WTC11 (cell line): ENCODE results near the gene NCMAP. TPM values are rescaled to one million over a fixed set of nuclear protein-coding genes. Genes with fewer than 3 reads are reported as not detected.

Experiments used
- ATAC-seq: fragments of 200-7000 bp; cut with Tn5 transposase; 2 replicates; pipeline ENCODE4 v1.10.0; 2021; ENCODE audit warnings: mild to moderate bottlenecking, moderate library complexity
- CTCF ChIA-PET: fragments of 300-600 bp; sonication (Branson Sonifier 250); formaldehyde crosslinking; loops from one replicate; lab custom pipeline; 2021; ENCODE audit warnings: antibody characterized with exemption; lab: Charles Lee
- POLR2A ChIA-PET: fragments of 350-600 bp; sonication (Branson Sonifier 250); formaldehyde crosslinking; loops from one replicate; lab custom pipeline; 2021; ENCODE audit warnings: antibody characterized with exemption; lab: Charles Lee
- DNase-seq: peaks from one replicate; pipeline ENCODE4 v3.0.0; 2021; ENCODE audit warnings: low spot score
- H3K27ac Mint-ChIP-seq: 2 replicates; pipeline ENCODE4 v1.8.0; 2021; ENCODE audit warnings: mixed read lengths
- H3K27me3 Mint-ChIP-seq: 2 replicates; pipeline ENCODE4 v1.8.0; 2021; ENCODE audit warnings: low read depth, mild to moderate bottlenecking, moderate library complexity, mixed read lengths
- H3K36me3 Mint-ChIP-seq: 2 replicates; pipeline ENCODE4 v1.8.0; 2021; ENCODE audit warnings: mixed read lengths
- H3K4me1 Mint-ChIP-seq: 2 replicates; pipeline ENCODE4 v1.8.0; 2022; ENCODE audit warnings: mixed read lengths
- H3K4me3 Mint-ChIP-seq: 2 replicates; pipeline ENCODE4 v1.8.0; 2021; ENCODE audit warnings: mild to moderate bottlenecking, moderate library complexity, mixed read lengths
- H3K9me3 Mint-ChIP-seq: 2 replicates; pipeline ENCODE4 v1.8.0; 2021; ENCODE audit warnings: mixed read lengths
- ATF1 ChIP-seq: sonication (generic); formaldehyde crosslinking; IDR thresholded peaks from 2 replicates; pipeline ENCODE4 v1.8.1; 2023; ENCODE audit warnings: mild to moderate bottlenecking, moderate library complexity, missing genetic modification reagents
- ESRRA ChIP-seq: sonication (generic); formaldehyde crosslinking; IDR thresholded peaks from 2 replicates; pipeline ENCODE4 v1.8.1; 2022; ENCODE audit warnings: mild to moderate bottlenecking, missing genetic modification reagents, borderline replicate concordance
- ETV6 ChIP-seq: sonication (generic); formaldehyde crosslinking; IDR thresholded peaks from 2 replicates; pipeline ENCODE4 v1.8.1; 2022; ENCODE audit warnings: mild to moderate bottlenecking, missing genetic modification reagents
- HMGA2 ChIP-seq: fragments of 250-450 bp; sonication (Bioruptor Pico); IDR thresholded peaks from 2 replicates; pipeline ENCODE4 v1.4.0; 2021; ENCODE audit warnings: mild to moderate bottlenecking, moderate library complexity
- NR1H2 ChIP-seq: sonication (generic); formaldehyde crosslinking; IDR thresholded peaks from 2 replicates; pipeline ENCODE4 v1.9.0; 2021; ENCODE audit warnings: mild to moderate bottlenecking, moderate library complexity, missing genetic modification reagents
- SP1 ChIP-seq: sonication (generic); formaldehyde crosslinking; conservative IDR thresholded peaks from 2 replicates; pipeline ENCODE4 v1.8.1; 2022; ENCODE audit warnings: missing genetic modification reagents
- ZNF232 ChIP-seq: sonication (generic); formaldehyde crosslinking; IDR thresholded peaks from 2 replicates; pipeline ENCODE4 v1.8.0; 2022; ENCODE audit warnings: mild to moderate bottlenecking, missing genetic modification reagents
- ZNF416 ChIP-seq: fragments of 250-450 bp; sonication (Bioruptor Pico); IDR thresholded peaks from 2 replicates; pipeline ENCODE4 v1.9.0; 2021; ENCODE audit warnings: mild to moderate bottlenecking, inconsistent platforms
- total RNA-seq: library from RNA; stranded (reverse); gene quantifications from 3 replicates; pipeline ENCODE4 v1.2.3, GENCODE V29; 2021
- TF ChIP-seq, protein P1 (sequence below): fragments of 250-450 bp; sonication (Bioruptor Pico); IDR thresholded peaks from 2 replicates; pipeline ENCODE4 v1.8.0; 2021; ENCODE audit warnings: mild to moderate bottlenecking
- TF ChIP-seq, protein P2 (sequence below): sonication (generic); formaldehyde crosslinking; IDR thresholded peaks from 2 replicates; pipeline ENCODE4 v1.8.1; 2023; ENCODE audit warnings: mild to moderate bottlenecking, moderate library complexity, missing genetic modification reagents
- TF ChIP-seq, protein P3 (sequence below): sonication (generic); formaldehyde crosslinking; IDR thresholded peaks from 2 replicates; pipeline ENCODE4 v1.8.0; 2023; ENCODE audit warnings: mild to moderate bottlenecking, missing genetic modification reagents
- TF ChIP-seq, protein P4 (sequence below): sonication (generic); formaldehyde crosslinking; IDR thresholded peaks from 2 replicates; pipeline ENCODE4 v1.8.0; 2022; ENCODE audit warnings: mild to moderate bottlenecking, missing genetic modification reagents
- TF ChIP-seq, protein P5 (sequence below): fragments of 250-450 bp; sonication (Bioruptor Pico); IDR thresholded peaks from 2 replicates; pipeline ENCODE4 v1.9.0; 2021; ENCODE audit warnings: mild to moderate bottlenecking, borderline replicate concordance
- TF ChIP-seq, protein P6 (sequence below): sonication (generic); formaldehyde crosslinking; IDR thresholded peaks from 2 replicates; pipeline ENCODE4 v1.8.1; 2022; ENCODE audit warnings: mild to moderate bottlenecking, moderate library complexity, missing genetic modification reagents

NCMAP gene
- total RNA-seq, 1 experiment from 2014 or later: 0.26 TPM

DNA sequence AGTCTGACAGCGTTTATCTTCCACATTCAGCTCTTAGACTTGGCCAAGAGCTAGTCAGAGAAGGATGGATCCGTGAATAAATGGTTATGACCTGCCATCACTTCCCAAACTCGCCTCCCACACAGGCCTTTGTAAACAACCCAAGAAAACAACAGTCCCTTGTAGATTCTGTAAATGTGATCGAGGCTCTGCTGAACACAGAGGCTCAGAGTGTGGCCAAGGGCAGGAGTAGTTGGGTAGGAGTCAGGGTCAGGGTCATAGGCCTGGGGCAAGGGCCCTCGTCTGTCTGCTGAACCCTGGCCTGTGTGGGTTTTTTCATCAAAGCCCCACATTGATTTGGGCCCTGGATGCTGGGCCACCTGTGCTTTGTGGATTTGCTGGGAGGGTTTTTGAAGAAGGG lies 32.7 kb downstream of the NCMAP start:
- no peaks in the 10 kb centered on the region for H3K27me3 Mint-ChIP-seq
- no peak for DNase-seq
- CTCF ChIA-PET: interaction anchor here (1.9 to 3.8 kb wide), 9 partner anchors 17 to 438 kb away, joined by 6 to 41 read pairs (median 22); partner anchors contain the start of gene NIPAL3
- no peak for ATAC-seq
- H3K27ac Mint-ChIP-seq: no peak overlapping the region
- POLR2A ChIA-PET: no interaction called here
- no peak overlapping the region for H3K4me3 Mint-ChIP-seq
- no peaks in the 10 kb centered on the region for H3K9me3 Mint-ChIP-seq
- H3K36me3 Mint-ChIP-seq: no peaks in the 10 kb centered on the region
- peaks cover 5% of the 10 kb centered on the region for H3K4me1 Mint-ChIP-seq
- TF ChIP-seq NR1H2 (CRISPR knock-in tag) (no peak), SP1 (CRISPR knock-in tag) (no peak), ATF1 (CRISPR knock-in tag) (no peak), ZNF232 (CRISPR knock-in tag) (no peak), ZNF416 (CRISPR knock-in tag) (no peak), ESRRA (CRISPR knock-in tag) (no peak), HMGA2 (CRISPR knock-in tag) (no peak), ETV6 (CRISPR knock-in tag) (no peak)
- TF ChIP-seq, protein P1, sequence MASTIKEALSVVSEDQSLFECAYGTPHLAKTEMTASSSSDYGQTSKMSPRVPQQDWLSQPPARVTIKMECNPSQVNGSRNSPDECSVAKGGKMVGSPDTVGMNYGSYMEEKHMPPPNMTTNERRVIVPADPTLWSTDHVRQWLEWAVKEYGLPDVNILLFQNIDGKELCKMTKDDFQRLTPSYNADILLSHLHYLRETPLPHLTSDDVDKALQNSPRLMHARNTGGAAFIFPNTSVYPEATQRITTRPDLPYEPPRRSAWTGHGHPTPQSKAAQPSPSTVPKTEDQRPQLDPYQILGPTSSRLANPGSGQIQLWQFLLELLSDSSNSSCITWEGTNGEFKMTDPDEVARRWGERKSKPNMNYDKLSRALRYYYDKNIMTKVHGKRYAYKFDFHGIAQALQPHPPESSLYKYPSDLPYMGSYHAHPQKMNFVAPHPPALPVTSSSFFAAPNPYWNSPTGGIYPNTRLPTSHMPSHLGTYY (CRISPR knock-in tag): no peak
- TF ChIP-seq, protein P2, sequence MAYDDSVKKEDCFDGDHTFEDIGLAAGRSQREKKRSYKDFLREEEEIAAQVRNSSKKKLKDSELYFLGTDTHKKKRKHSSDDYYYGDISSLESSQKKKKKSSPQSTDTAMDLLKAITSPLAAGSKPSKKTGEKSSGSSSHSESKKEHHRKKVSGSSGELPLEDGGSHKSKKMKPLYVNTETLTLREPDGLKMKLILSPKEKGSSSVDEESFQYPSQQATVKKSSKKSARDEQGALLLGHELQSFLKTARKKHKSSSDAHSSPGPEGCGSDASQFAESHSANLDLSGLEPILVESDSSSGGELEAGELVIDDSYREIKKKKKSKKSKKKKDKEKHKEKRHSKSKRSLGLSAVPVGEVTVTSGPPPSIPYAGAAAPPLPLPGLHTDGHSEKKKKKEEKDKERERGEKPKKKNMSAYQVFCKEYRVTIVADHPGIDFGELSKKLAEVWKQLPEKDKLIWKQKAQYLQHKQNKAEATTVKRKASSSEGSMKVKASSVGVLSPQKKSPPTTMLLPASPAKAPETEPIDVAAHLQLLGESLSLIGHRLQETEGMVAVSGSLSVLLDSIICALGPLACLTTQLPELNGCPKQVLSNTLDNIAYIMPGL (CRISPR knock-in tag): no peak
- TF ChIP-seq, protein P3, sequence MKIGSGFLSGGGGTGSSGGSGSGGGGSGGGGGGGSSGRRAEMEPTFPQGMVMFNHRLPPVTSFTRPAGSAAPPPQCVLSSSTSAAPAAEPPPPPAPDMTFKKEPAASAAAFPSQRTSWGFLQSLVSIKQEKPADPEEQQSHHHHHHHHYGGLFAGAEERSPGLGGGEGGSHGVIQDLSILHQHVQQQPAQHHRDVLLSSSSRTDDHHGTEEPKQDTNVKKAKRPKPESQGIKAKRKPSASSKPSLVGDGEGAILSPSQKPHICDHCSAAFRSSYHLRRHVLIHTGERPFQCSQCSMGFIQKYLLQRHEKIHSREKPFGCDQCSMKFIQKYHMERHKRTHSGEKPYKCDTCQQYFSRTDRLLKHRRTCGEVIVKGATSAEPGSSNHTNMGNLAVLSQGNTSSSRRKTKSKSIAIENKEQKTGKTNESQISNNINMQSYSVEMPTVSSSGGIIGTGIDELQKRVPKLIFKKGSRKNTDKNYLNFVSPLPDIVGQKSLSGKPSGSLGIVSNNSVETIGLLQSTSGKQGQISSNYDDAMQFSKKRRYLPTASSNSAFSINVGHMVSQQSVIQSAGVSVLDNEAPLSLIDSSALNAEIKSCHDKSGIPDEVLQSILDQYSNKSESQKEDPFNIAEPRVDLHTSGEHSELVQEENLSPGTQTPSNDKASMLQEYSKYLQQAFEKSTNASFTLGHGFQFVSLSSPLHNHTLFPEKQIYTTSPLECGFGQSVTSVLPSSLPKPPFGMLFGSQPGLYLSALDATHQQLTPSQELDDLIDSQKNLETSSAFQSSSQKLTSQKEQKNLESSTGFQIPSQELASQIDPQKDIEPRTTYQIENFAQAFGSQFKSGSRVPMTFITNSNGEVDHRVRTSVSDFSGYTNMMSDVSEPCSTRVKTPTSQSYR (CRISPR knock-in tag): no peak
- TF ChIP-seq, protein P4, sequence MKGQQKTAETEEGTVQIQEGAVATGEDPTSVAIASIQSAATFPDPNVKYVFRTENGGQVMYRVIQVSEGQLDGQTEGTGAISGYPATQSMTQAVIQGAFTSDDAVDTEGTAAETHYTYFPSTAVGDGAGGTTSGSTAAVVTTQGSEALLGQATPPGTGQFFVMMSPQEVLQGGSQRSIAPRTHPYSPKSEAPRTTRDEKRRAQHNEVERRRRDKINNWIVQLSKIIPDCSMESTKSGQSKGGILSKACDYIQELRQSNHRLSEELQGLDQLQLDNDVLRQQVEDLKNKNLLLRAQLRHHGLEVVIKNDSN (CRISPR knock-in tag): no peak
- TF ChIP-seq, protein P5, sequence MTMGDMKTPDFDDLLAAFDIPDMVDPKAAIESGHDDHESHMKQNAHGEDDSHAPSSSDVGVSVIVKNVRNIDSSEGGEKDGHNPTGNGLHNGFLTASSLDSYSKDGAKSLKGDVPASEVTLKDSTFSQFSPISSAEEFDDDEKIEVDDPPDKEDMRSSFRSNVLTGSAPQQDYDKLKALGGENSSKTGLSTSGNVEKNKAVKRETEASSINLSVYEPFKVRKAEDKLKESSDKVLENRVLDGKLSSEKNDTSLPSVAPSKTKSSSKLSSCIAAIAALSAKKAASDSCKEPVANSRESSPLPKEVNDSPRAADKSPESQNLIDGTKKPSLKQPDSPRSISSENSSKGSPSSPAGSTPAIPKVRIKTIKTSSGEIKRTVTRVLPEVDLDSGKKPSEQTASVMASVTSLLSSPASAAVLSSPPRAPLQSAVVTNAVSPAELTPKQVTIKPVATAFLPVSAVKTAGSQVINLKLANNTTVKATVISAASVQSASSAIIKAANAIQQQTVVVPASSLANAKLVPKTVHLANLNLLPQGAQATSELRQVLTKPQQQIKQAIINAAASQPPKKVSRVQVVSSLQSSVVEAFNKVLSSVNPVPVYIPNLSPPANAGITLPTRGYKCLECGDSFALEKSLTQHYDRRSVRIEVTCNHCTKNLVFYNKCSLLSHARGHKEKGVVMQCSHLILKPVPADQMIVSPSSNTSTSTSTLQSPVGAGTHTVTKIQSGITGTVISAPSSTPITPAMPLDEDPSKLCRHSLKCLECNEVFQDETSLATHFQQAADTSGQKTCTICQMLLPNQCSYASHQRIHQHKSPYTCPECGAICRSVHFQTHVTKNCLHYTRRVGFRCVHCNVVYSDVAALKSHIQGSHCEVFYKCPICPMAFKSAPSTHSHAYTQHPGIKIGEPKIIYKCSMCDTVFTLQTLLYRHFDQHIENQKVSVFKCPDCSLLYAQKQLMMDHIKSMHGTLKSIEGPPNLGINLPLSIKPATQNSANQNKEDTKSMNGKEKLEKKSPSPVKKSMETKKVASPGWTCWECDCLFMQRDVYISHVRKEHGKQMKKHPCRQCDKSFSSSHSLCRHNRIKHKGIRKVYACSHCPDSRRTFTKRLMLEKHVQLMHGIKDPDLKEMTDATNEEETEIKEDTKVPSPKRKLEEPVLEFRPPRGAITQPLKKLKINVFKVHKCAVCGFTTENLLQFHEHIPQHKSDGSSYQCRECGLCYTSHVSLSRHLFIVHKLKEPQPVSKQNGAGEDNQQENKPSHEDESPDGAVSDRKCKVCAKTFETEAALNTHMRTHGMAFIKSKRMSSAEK (CRISPR knock-in tag): no peak
- TF ChIP-seq, protein P6, sequence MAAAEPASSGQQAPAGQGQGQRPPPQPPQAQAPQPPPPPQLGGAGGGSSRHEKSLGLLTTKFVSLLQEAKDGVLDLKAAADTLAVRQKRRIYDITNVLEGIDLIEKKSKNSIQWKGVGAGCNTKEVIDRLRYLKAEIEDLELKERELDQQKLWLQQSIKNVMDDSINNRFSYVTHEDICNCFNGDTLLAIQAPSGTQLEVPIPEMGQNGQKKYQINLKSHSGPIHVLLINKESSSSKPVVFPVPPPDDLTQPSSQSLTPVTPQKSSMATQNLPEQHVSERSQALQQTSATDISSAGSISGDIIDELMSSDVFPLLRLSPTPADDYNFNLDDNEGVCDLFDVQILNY (CRISPR knock-in tag): no peak
